HepG2 (cell line): ENCODE data around the gene PLCG1. TPM values are rescaled to one million over a fixed set of nuclear protein-coding genes. Genes with fewer than 3 reads are reported as not detected.

Experiments used
- BRD4 ChIP-seq: sonication (generic); formaldehyde crosslinking; IDR thresholded peaks from 2 replicates; pipeline ENCODE4 v1.4.0; 2020; ENCODE audit warnings: missing genetic modification reagents
- FOXC1 ChIP-seq: sonication (generic); formaldehyde crosslinking; IDR thresholded peaks from 2 replicates; pipeline ENCODE4 v1.8.0; 2022; ENCODE audit warnings: mild to moderate bottlenecking, missing genetic modification reagents, borderline replicate concordance
- GLI4 ChIP-seq: sonication (generic); formaldehyde crosslinking; IDR thresholded peaks from 2 replicates; pipeline ENCODE4 v1.5.1; 2020; ENCODE audit warnings: missing genetic modification reagents, mild to moderate bottlenecking, moderate library complexity, borderline replicate concordance
- IRX3 ChIP-seq: sonication (generic); formaldehyde crosslinking; IDR thresholded peaks from 2 replicates; pipeline ENCODE4 v1.8.1; 2023; ENCODE audit warnings: mild to moderate bottlenecking, low read depth, missing genetic modification reagents, borderline replicate concordance
- KLF15 ChIP-seq: sonication (generic); formaldehyde crosslinking; IDR thresholded peaks from 2 replicates; pipeline ENCODE4 v1.8.1; 2023; ENCODE audit warnings: borderline replicate concordance, mild to moderate bottlenecking, inconsistent platforms, missing genetic modification reagents, mixed read lengths
- MAFK ChIP-seq, 2 experiments: IDR thresholded peaks in 1 of 2; conservative IDR thresholded peaks in 1 of 2; 2 replicates each; pipeline ENCODE4 v1.6.1; 2011; ENCODE audit warnings: improper control_type of control experiment in 2 of 2, low read length in 2 of 2
- NFRKB ChIP-seq: fragments of 450-650 bp; IDR thresholded peaks from 2 replicates; pipeline ENCODE4 v1.6.1; 2017
- ONECUT2 ChIP-seq: sonication (generic); formaldehyde crosslinking; IDR thresholded peaks from 2 replicates; pipeline ENCODE4 v1.4.0; 2020; ENCODE audit warnings: missing genetic modification reagents
- PLSCR1 ChIP-seq: sonication (generic); formaldehyde crosslinking; IDR thresholded peaks from 2 replicates; pipeline ENCODE4 v1.5.0; 2020; ENCODE audit warnings: missing genetic modification reagents, mild to moderate bottlenecking, borderline replicate concordance
- SOX5 ChIP-seq: IDR thresholded peaks from 2 replicates; pipeline ENCODE4 v1.6.1; 2016; ENCODE audit warnings: borderline replicate concordance
- ZBTB14 ChIP-seq: sonication (generic); formaldehyde crosslinking; IDR thresholded peaks from 2 replicates; pipeline ENCODE4 v1.4.0; 2020; ENCODE audit warnings: missing genetic modification reagents
- ZNF280B ChIP-seq: sonication (generic); formaldehyde crosslinking; IDR thresholded peaks from 2 replicates; pipeline ENCODE4 v1.5.0; 2020; ENCODE audit warnings: missing genetic modification reagents, mild to moderate bottlenecking, borderline replicate concordance
- ZSCAN21 ChIP-seq: sonication (generic); formaldehyde crosslinking; IDR thresholded peaks from 2 replicates; pipeline ENCODE4 v1.8.0; 2022; ENCODE audit warnings: mild to moderate bottlenecking, missing genetic modification reagents, moderate library complexity, borderline replicate concordance
- polyA plus RNA-seq, 8 experiments: library from polyadenylated mRNA; depleted of rRNA in 3 of 8; stranded (reverse) in 7 of 8; unstranded in 1 of 8; fragments of >200 nt; fragmentation: Illumina TruSeq in 4 of 8; extraction: Trizol in 4 of 8; gene quantifications; 2 replicates each; pipeline versions ENCODE4 v1.2.1 to v1.2.3, GENCODE V29; 2011 to 2016; ENCODE audit warnings: low read depth in 4 of 8, missing spikeins in 1 of 8, mixed read lengths in 1 of 8; ENCODE audit not compliant: insufficient read depth in 1 of 8
- total RNA-seq, 5 experiments: library from RNA; depleted of rRNA; stranded (reverse); fragments of >200 nt; fragmentation: Illumina TruSeq; extraction: Trizol; gene quantifications; 2 replicates each; pipeline ENCODE4 v1.2.3, GENCODE V29; 2016; ENCODE audit warnings: low read depth in 1 of 5
- TF ChIP-seq, protein P1 (sequence below): fragments of 450-650 bp; IDR thresholded peaks from 2 replicates; pipeline ENCODE4 v1.6.1; 2017
- TF ChIP-seq, protein P2 (sequence below): IDR thresholded peaks from 2 replicates; pipeline ENCODE4 v1.6.1; 2016; ENCODE audit warnings: low read depth, missing genetic modification reagents, missing compliant biosample characterization
- TF ChIP-seq, protein P3 (sequence below): sonication (generic); formaldehyde crosslinking; IDR thresholded peaks from 2 replicates; pipeline ENCODE4 v1.4.0; 2020; ENCODE audit warnings: missing genetic modification reagents; ENCODE audit errors: not compliant biosample characterization

The PLCG1 gene
- total and polyA plus RNA-seq, 2 of the 13 experiments (the other 11 are each of a cell fraction or from before 2014, with no cell fraction given): 85.3 to 158 TPM

DNA sequence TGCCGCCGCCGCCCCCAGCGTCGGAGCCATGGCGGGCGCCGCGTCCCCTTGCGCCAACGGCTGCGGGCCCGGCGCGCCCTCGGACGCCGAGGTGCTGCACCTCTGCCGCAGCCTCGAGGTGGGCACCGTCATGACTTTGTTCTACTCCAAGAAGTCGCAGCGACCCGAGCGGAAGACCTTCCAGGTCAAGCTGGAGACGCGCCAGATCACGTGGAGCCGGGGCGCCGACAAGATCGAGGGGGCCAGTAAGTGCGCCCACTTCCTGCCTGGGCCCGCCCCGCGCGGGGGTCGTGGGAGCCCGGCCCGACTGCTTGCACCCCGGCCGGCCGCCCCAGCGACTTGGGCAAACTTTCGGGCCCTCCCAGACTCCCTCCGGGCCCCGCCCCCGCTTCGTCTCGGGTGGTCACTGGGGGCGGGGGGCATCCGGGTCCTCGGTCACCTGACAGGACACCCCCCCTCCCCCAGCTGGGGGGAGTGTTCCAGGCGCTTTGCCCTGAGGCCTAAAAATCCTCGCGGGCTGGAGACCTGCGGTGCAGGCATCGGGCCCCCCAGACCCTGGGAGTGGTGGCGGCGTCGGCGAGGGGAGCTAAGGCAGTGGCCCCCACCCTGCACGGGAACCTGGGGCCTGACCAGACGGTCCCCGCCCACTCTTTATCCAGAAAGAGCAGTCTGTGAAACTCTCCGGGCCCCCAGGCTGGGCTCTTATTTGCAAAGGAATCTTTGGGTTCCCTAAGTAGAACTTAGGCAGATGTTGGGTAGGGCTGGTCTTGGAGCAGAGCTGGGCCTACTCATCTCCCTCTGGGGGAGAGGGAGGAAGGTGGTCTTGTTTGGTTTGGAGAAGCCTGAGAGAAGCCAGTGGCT lies 501 bp downstream of the PLCG1 start (continued):
- TF ChIP-seq FOXC1 (CRISPR knock-in tag): peak; percentile 81
- TF ChIP-seq IRX3: 0 out of 2 replicates have a peak, but pooled peaks have one; percentile 51
- no peak for TF ChIP-seq PLSCR1
- TF ChIP-seq, protein P1, sequence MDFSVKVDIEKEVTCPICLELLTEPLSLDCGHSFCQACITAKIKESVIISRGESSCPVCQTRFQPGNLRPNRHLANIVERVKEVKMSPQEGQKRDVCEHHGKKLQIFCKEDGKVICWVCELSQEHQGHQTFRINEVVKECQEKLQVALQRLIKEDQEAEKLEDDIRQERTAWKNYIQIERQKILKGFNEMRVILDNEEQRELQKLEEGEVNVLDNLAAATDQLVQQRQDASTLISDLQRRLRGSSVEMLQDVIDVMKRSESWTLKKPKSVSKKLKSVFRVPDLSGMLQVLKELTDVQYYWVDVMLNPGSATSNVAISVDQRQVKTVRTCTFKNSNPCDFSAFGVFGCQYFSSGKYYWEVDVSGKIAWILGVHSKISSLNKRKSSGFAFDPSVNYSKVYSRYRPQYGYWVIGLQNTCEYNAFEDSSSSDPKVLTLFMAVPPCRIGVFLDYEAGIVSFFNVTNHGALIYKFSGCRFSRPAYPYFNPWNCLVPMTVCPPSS: no peak
- no peak for TF ChIP-seq NFRKB
- TF ChIP-seq, protein P2, sequence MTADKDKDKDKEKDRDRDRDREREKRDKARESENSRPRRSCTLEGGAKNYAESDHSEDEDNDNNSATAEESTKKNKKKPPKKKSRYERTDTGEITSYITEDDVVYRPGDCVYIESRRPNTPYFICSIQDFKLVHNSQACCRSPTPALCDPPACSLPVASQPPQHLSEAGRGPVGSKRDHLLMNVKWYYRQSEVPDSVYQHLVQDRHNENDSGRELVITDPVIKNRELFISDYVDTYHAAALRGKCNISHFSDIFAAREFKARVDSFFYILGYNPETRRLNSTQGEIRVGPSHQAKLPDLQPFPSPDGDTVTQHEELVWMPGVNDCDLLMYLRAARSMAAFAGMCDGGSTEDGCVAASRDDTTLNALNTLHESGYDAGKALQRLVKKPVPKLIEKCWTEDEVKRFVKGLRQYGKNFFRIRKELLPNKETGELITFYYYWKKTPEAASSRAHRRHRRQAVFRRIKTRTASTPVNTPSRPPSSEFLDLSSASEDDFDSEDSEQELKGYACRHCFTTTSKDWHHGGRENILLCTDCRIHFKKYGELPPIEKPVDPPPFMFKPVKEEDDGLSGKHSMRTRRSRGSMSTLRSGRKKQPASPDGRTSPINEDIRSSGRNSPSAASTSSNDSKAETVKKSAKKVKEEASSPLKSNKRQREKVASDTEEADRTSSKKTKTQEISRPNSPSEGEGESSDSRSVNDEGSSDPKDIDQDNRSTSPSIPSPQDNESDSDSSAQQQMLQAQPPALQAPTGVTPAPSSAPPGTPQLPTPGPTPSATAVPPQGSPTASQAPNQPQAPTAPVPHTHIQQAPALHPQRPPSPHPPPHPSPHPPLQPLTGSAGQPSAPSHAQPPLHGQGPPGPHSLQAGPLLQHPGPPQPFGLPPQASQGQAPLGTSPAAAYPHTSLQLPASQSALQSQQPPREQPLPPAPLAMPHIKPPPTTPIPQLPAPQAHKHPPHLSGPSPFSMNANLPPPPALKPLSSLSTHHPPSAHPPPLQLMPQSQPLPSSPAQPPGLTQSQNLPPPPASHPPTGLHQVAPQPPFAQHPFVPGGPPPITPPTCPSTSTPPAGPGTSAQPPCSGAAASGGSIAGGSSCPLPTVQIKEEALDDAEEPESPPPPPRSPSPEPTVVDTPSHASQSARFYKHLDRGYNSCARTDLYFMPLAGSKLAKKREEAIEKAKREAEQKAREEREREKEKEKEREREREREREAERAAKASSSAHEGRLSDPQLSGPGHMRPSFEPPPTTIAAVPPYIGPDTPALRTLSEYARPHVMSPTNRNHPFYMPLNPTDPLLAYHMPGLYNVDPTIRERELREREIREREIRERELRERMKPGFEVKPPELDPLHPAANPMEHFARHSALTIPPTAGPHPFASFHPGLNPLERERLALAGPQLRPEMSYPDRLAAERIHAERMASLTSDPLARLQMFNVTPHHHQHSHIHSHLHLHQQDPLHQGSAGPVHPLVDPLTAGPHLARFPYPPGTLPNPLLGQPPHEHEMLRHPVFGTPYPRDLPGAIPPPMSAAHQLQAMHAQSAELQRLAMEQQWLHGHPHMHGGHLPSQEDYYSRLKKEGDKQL: peak; percentile 16; the same call in 1 of the 2 replicates
- peak; percentile 21; the same call in 1 of the 2 replicates for TF ChIP-seq SOX5
- no peak; the same call in 1 of the 2 replicates for TF ChIP-seq ZBTB14 (CRISPR knock-in tag)
- TF ChIP-seq ZSCAN21: no peak
- no peak for TF ChIP-seq MAFK (conservative IDR thresholded peaks at IDR 0.05 in 1 of 2, IDR thresholded peaks at IDR 0.05 in 1 of 2; ENCODE audit: low read length in 2 of 2)
- TF ChIP-seq ZNF280B (CRISPR knock-in tag): peak; percentile 64; the same call in 1 of the 2 replicates
- TF ChIP-seq, protein P3, sequence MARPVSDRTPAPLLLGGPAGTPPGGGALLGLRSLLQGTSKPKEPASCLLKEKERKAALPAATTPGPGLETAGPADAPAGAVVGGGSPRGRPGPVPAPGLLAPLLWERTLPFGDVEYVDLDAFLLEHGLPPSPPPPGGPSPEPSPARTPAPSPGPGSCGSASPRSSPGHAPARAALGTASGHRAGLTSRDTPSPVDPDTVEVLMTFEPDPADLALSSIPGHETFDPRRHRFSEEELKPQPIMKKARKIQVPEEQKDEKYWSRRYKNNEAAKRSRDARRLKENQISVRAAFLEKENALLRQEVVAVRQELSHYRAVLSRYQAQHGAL: peak; percentile 76
- TF ChIP-seq ONECUT2 (CRISPR knock-in tag): 0 out of 2 replicates have a peak, but pooled peaks have one; percentile 20
- TF ChIP-seq GLI4 (CRISPR knock-in tag): peak; percentile 96
- no peak for TF ChIP-seq BRD4 (CRISPR knock-in tag)
- TF ChIP-seq KLF15 (CRISPR knock-in tag): 0 out of 2 replicates have a peak, but pooled peaks have one; percentile 42
